ENCODE data around the gene YPEL3.

- TF ChIP-seq CTCF (IDR thresholded peaks at IDR 0.05) = no peak
- no peak for TF ChIP-seq POLR2A (IDR thresholded peaks at IDR 0.05)
Observed at GRCh38 chr16:30060346-30060745, 35.7 kb downstream of the YPEL3 start.

All from Peyer's patch (tissue), 4 donors.